Esophagus squamous epithelium (tissue), 4 donors: Measurements from ENCODE around the gene TESMIN.

Experiments used
- CTCF ChIP-seq, 6 experiments: fragments of 450-650 bp in 4 of 6; fragments of 200-600 bp in 2 of 6; sonication (generic) in 2 of 6; IDR thresholded peaks; one replicate each; pipeline ENCODE4 v1.5.1; 2016 to 2019; ENCODE audit warnings: antibody characterized with exemption in 6 of 6, mild to moderate bottlenecking in 4 of 6, moderate library complexity in 4 of 6
- POLR2A ChIP-seq, 4 donors: fragments of 450-650 bp; IDR thresholded peaks; one replicate each; pipeline ENCODE4 v1.6.1; 2017; ENCODE audit warnings: antibody characterized with exemption in 4 of 4, mild to moderate bottlenecking in 4 of 4, moderate library complexity in 3 of 4

- TF ChIP-seq CTCF (IDR thresholded peaks at IDR 0.05), result no peak
- no peak for TF ChIP-seq POLR2A (IDR thresholded peaks at IDR 0.05)
Observed at GRCh38 chr11:68778205-68778604, 26.9 kb upstream of the TESMIN start.
